Measurements from ENCODE around the gene ZNF555.
"Not testable (repeated sequence)": the region's sequence is repeated elsewhere in the genome, so short reads cannot be mapped to it uniquely, and the experiment has no call there.

Gene ZNF555

GRCh38 chr19:2867025-2867991 lies 26.0 kb downstream of the ZNF555 start, which contains the start of gene ZNF556:
Gene ZNF556, plus strand, starts transcription at chr19:2867335. Its CDS starts 87 bp downstream, at chr19:2867422.
- DNase-seq (ENCODE audit: low read depth in 3 of 3) = no peak

GRCh38 chr19:2869618-2870017 lies 28.3 kb downstream of the ZNF555 start:
- no peak for DNase-seq (ENCODE audit: low read depth in 3 of 3)

DNA sequence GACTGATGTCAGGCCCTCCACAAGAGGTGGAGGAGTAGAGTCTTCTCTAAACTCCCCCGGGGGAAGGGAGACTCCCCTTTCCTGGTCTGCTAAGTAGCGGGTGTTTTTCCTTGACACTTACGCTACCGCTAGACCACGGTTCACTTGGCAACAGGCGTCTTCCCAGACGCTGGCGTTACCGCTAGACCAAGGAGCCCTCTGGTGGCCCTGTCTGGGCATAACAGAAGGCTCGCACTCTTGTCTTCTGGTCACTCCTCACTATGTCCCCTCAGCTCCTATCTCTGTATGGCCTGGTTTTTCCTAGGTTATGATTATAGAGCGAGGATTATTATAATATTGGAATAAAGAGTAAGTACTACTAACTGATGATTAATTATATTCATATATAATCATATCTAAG lies 30.9 kb downstream of the ZNF555 start:
- DNase-seq (ENCODE audit: low read depth in 3 of 3) = peak in 1 of 3 experiments; percentile 11

- no peak for DNase-seq (ENCODE audit: low read depth in 3 of 3)
These were observed 36.4 kb downstream of the ZNF555 start for GRCh38 chr19:2877398-2878331.

DNA sequence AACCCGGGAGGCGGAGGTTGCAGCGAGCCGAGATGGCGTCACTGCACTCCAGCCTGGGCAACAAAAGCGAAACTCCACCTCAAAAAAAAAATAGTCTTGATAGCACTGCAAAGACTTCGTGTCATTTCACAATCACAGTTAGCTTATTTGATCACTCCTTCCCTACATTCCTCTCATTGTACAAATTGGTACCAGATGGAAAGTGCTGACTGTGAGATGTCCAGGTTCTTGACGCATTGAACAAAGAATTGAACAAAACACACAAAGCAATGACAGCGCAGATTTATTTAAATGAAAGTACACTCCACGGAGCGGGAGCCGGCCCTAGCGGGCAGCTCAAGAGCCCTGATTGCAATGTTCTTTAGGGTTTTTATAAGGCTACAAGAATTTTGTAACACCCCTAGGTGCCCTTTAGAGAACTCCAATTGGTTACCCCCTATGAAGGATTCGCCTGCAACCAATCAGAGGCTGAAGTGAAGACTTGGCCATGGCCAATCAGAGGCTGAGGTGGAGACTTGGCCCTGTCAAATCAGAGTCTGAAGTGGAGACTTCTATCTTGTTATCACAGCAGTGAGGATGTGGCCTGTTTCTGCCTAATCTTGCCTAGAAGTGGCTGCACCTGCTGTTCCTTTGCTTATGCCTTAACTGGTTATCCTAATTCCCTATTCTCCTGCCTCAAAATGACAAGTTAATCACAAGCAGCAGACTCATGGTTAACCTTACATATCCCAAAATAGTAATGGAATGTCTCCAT lies 42.6 kb downstream of the ZNF555 start:
- DNase-seq (ENCODE audit: low read depth in 3 of 3) = no peak

DNA sequence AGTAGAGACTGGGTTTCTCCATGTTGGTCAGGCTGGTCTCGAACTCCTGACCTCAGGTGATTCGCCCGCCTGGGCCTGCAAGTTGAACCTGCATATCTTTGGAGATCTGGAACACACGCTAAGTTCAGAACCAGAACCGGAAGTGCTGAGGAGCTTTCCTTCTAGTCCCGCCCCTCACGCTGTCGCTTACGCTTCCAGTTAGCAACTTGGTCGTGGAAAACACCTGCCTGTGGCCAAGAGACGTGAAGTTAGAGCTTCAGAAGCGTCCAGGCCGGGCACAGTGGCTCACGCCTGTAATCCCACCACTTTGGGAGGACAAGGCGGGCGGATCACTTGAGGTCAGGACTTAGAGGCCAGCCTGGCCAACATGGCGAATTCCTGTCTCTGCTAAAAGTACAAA lies 44.5 kb downstream of the ZNF555 start:
- no peak for DNase-seq (ENCODE audit: low read depth in 3 of 3)

DNA sequence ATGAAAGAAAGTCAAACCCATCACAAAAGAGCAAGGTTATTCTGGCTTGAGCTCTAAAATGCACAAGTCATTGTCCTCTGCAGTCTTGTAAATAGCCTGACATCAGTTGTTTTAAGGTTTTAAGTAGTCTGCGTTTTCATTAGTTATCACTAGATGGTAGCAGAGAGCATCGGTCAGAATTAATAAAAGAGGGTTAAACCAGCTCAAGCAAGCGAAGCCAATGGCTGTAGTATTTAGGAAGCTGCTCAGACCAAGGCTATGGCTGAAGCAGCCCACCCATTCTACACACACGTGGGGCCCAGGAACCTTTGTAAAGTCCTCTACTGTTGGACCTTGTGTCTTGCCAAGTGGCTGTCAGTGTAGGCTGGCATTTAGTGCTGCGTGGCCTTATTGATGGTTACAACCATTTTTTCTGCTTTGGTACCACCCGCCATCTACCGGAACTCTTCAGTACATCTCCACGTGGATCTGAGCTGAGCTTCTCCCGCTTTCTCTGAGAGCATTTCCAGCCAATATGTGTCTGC lies 46.2 kb downstream of the ZNF555 start:
- DNase-seq (ENCODE audit: low read depth in 3 of 3) = no peak

- peak; percentile 17 to 44 (median 34) for DNase-seq (ENCODE audit: low read depth in 3 of 3)
These were observed 47.5 kb downstream of the ZNF555 start for GRCh38 chr19:2888731-2889224.

GRCh38 chr19:2890531-2890930 lies 49.3 kb downstream of the ZNF555 start:
- not testable (repeated sequence) for DNase-seq (ENCODE audit: low read depth in 3 of 3)

DNA sequence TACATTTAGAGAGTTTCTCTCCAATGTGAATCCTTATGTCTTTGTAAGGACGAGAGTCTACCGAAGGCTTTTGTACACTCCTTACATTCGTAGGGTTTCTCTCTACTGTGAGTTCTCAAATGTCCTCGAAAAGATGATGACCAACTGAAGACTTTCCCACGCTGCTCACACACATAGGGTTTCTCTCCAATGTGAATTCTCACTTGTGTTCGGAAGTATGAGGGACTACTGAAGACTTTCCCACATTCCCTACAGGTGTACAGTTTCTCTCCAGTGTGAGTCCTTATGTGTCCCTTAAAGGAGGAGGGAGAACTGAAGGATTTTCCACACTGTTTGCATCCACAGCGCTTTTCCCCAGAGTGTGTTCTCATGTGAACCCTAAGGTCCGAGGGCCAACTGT lies 55.4 kb downstream of the ZNF555 start:
- no peak for DNase-seq (ENCODE audit: low read depth in 3 of 3)

DNA sequence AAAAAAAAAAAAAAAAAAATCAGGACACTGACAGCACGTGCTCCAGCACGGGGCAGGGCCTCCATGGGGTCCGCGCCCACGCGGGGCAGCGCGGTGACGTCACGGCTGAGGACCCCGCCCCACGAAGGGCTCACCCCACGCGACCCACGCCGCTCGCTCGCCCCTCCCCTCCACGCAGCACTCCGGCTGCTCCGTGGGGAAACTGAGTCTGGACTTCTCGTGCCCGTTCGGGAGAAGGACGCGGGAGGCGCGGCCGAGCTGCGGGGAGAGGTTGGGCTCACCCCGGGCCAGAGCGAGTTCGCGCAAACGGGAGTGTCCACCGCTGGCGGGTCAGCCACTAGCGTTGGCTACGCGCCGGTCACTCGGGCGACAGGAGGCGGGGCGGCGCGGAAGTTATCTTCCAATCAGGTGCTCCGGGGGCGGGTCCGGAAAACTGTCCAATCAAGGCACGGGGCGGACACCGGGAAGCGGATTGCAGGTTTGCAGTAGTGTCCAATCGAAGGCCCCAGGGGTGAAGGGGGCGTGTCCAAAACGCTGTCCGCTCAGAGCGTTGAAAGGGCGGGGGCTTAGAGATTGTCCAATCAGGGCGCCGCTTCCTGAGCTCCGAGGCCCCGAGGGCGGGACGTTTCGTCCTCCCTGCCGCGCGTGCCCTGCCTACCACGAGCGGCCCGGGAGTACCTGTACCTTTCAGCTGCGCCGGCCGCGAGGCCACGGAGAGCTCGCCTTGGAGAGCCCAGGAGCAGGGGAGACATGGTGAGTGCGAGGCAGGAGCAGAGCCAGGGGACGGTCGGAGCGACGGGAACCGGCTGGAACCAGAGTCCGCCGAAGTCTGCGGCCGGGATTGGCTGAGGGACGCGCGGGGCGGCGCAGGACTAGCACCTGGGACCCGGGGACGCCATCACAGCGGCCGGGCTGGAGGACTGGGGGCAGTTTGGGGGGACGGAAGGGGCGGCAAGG lies 59.3 kb downstream of the ZNF555 start, which contains the start of gene ZNF57:
TSS of gene ZNF57 (plus strand) at position 633 of the 957 bp plus-strand sequence. CDS start at position 751, 118 bp downstream.
- peak; percentile 93 to 97 (median 94) for DNase-seq (ENCODE audit: low read depth in 3 of 3)

GRCh38 chr19:2902590-2903218 lies 61.4 kb downstream of the ZNF555 start:
- DNase-seq (ENCODE audit: low read depth in 3 of 3) = no peak

DNA sequence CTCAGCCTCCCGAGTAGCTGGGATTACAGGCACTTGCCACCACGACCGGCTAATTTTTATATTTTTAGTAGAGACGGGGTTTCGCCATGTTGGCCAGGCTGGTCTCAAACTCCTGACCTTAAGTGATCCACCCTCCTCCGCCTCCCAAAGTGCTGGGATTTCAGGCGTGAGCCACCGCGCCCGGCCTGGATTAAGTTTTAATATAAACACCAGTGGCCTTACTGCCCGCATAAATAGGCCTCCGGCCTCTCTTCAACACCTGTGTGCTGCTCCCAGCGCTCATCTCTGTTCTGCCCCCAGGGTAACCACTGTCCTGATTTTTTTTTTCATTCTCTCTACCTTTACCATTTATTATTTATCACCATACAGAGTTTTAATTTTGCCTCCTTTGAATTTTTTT lies 62.1 kb downstream of the ZNF555 start:
- DNase-seq (ENCODE audit: low read depth in 3 of 3) = not testable (repeated sequence)

DNA sequence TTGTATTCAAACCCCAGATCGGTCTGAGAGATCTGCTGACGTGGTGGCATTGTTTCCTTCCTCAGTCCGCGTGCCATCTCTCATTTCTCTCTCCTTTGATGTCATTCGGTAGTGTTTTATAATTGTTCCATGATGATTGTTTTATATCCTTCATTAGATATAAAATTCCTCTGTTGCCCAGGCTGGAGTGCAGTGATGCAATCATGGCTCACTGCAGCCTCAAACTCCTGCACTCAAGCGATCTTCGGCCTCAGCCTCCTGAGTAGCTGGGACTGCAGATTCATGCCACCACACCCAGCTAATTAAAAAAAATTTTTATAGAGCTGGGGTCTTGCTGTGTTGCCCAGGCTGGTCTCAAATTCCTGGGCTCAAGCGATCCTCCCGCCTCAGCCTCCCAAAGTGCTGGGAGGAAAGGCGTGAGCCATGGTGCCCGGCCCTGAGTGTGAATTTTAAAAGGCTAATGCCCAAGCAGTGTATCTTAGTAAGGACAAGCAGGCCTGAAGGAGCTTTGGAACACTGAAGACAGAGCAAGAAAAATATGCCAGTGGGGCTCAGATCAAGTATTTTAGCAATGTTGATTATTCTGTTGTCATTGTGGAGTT lies 64.7 kb downstream of the ZNF555 start:
- no peak for DNase-seq (ENCODE audit: low read depth in 3 of 3)

- DNase-seq (ENCODE audit: low read depth in 3 of 3) = no peak
These were observed 65.4 kb downstream of the ZNF555 start for GRCh38 chr19:2906631-2907195.

Measured in stimulated activated CD4-positive, alpha-beta T cell treated with anti-CD3 and anti-CD28 coated beads, TNF-alpha, amount 100 ng/mL, for 4 hours (primary cell).